Cardiac fibroblast (primary cell): ENCODE data around the gene ROPN1.
"Not testable (repeated sequence)": the region's sequence is repeated elsewhere in the genome, so short reads cannot be mapped to it uniquely, and the experiment has no call there.

Experiments used
- DNase-seq, 2 donors: peaks; one replicate each; pipeline versions ENCODE4 v3.0.0 to v3.0.0-alpha.2; 2010; ENCODE audit warnings: low read depth in 2 of 2
- H3K4me3 ChIP-seq, 2 donors: replicated peaks in 1 of 2; 1 replicate in 1 of 2; 2 replicates in 1 of 2; pipeline ENCODE4 v1.5.1; 2011; ENCODE audit warnings: low read depth in 2 of 2, low read length in 2 of 2, mild to moderate bottlenecking in 2 of 2, moderate library complexity in 1 of 2
- CTCF ChIP-seq: IDR thresholded peaks from one replicate; pipeline ENCODE4 v1.5.1; 2011; ENCODE audit warnings: low read depth, mild to moderate bottlenecking, low read length, inconsistent platforms

Gene ROPN1

GRCh38 chr3:124016483-124016882 lies 24.6 kb upstream of the ROPN1 start:
- DNase-seq, result peak; percentile 38 to 41
- not testable (repeated sequence) for H3K4me3 ChIP-seq
- TF ChIP-seq CTCF, result peak; percentile 47

- TF ChIP-seq CTCF, result no peak
- peak; percentile 8 to 37 for DNase-seq
Measured at GRCh38 chr3:124014366-124014942, 22.5 kb upstream of the ROPN1 start.

GRCh38 chr3:124008321-124008720 lies 16.4 kb upstream of the ROPN1 start:
- not testable (repeated sequence) for DNase-seq

More at GRCh38 chr3:124014366-124014942, 22.5 kb upstream of the ROPN1 start:
- H3K4me3 ChIP-seq, result no peak overlapping the region

GRCh38 chr3:124007186-124007585 lies 15.3 kb upstream of the ROPN1 start:
- no peak for DNase-seq
- H3K4me3 ChIP-seq, result no peak overlapping the region
- no peak for TF ChIP-seq CTCF

More at GRCh38 chr3:124008321-124008720, 16.4 kb upstream of the ROPN1 start:
- H3K4me3 ChIP-seq, result not testable (repeated sequence)

- H3K4me3 ChIP-seq, DNase-seq: not testable (repeated sequence)
Measured at GRCh38 chr3:124002405-124003079, 10.6 kb upstream of the ROPN1 start.

GRCh38 chr3:124001366-124001765 lies 9.4 kb upstream of the ROPN1 start:
- not testable (repeated sequence) for H3K4me3 ChIP-seq, DNase-seq

GRCh38 chr3:123997543-123997942 lies 5.6 kb upstream of the ROPN1 start:
- no peak overlapping the region for H3K4me3 ChIP-seq
- DNase-seq, result no peak
- no peak for TF ChIP-seq CTCF

GRCh38 chr3:123993818-123994217 lies 1.9 kb upstream of the ROPN1 start:
- no peak for TF ChIP-seq CTCF
- no peak for DNase-seq
- no peak overlapping the region for H3K4me3 ChIP-seq
